H1 (cell line): ENCODE measurements around the gene TBC1D3B. TPM values are rescaled to one million over a fixed set of nuclear protein-coding genes. Genes with fewer than 3 reads are reported as not detected.

Source experiments
- CTCF ChIA-PET: fragments of 300-600 bp; sonication (Branson Sonifier 250); formaldehyde crosslinking; loops from one replicate; lab custom pipeline; 2021; ENCODE audit not compliant: partially characterized antibody; lab: Charles Lee
- POLR2A ChIA-PET: fragments of 300-600 bp; sonication (Branson Sonifier 250); formaldehyde crosslinking; loops from one replicate; lab custom pipeline; 2021; ENCODE audit warnings: inconsistent platforms; ENCODE audit not compliant: partially characterized antibody; lab: Charles Lee
- DNase-seq, 2 experiments: peaks; one replicate each; pipeline versions ENCODE4 v3.0.0 to v3.0.0-alpha.2; 2010 to 2022; ENCODE audit warnings: low spot score in 2 of 2, low read depth in 1 of 2, mixed read lengths in 1 of 2
- FAIRE-seq: peaks from 2 replicates; lab custom pipeline; 2011; peaks lifted over from hg19 to GRCh38; lab: Jason Lieb, UNC
- H2AFZ ChIP-seq: 2 replicates; pipeline ENCODE4 v1.8.1; 2012; ENCODE audit warnings: low read length, inconsistent platforms
- H2AK5ac ChIP-seq: 2 replicates; pipeline ENCODE4 v1.6.1; 2013; ENCODE audit warnings: low read depth, low read length
- H2BK120ac ChIP-seq: replicated peaks from 2 replicates; pipeline ENCODE3; 2013; ENCODE audit warnings: low read depth, low read length, inconsistent platforms
- H2BK12ac ChIP-seq: 2 replicates; pipeline ENCODE4 v1.6.1; 2013; ENCODE audit warnings: low read depth, low read length
- H2BK15ac ChIP-seq: 2 replicates; pipeline ENCODE4 v1.6.1; 2013; ENCODE audit warnings: low read length
- H2BK20ac ChIP-seq: 2 replicates; pipeline ENCODE4 v1.6.1; 2013; ENCODE audit warnings: low read length
- H2BK5ac ChIP-seq: 2 replicates; pipeline ENCODE4 v1.6.1; 2013; ENCODE audit warnings: low read depth, low read length
- H3K14ac ChIP-seq: 2 replicates; pipeline ENCODE4 v1.6.1; 2013; ENCODE audit warnings: inconsistent platforms; ENCODE audit not compliant: insufficient read length
- H3K18ac ChIP-seq: 2 replicates; pipeline ENCODE4 v1.6.1; 2013; ENCODE audit warnings: low read length; ENCODE audit errors: extremely low read depth
- H3K23ac ChIP-seq: 2 replicates; pipeline ENCODE4 v1.6.1; 2013; ENCODE audit warnings: inconsistent platforms; ENCODE audit not compliant: insufficient read length
- H3K23me2 ChIP-seq: 2 replicates; pipeline ENCODE4 v1.6.1; 2013; ENCODE audit warnings: low read depth, low read length
- H3K27ac ChIP-seq: 2 replicates; pipeline ENCODE4 v1.6.1; 2011; ENCODE audit warnings: low read depth, low read length, inconsistent platforms
- H3K27me3 ChIP-seq, 4 experiments: replicated peaks in 1 of 4; 1 replicate in 1 of 4; 2 replicates in 3 of 4; pipeline versions ENCODE4 v1.6.1 to v1.8.1; 2011 to 2013; ENCODE audit warnings: low read length in 3 of 4, mild to moderate bottlenecking in 3 of 4, inconsistent platforms in 2 of 4, mixed read lengths in 2 of 4, moderate library complexity in 1 of 4; ENCODE audit not compliant: control insufficient read depth in 3 of 4, insufficient read depth in 3 of 4; ENCODE audit errors: extremely low read depth in 1 of 4
- H3K36me3 ChIP-seq, 4 experiments: 2 replicates each; pipeline versions ENCODE4 v1.6.1 to v1.8.1; 2011 to 2013; ENCODE audit warnings: mild to moderate bottlenecking in 4 of 4, low read length in 3 of 4, moderate library complexity in 2 of 4, control low read depth in 1 of 4, inconsistent platforms in 1 of 4; ENCODE audit not compliant: insufficient read depth in 4 of 4, control insufficient read depth in 2 of 4
- H3K4ac ChIP-seq: replicated peaks from 2 replicates; pipeline ENCODE3; 2013; ENCODE audit warnings: low read length, low read depth, mixed read lengths, inconsistent platforms; ENCODE audit not compliant: insufficient read length
- H3K4me1 ChIP-seq, 4 experiments: replicated peaks in 1 of 4; 1 replicate in 1 of 4; 2 replicates in 3 of 4; pipeline versions ENCODE4 v1.6.1 to v1.8.1; 2011 to 2013; ENCODE audit warnings: low read length in 3 of 4, inconsistent platforms in 2 of 4, mixed read lengths in 1 of 4; ENCODE audit not compliant: insufficient read depth in 4 of 4, control insufficient read depth in 3 of 4
- H3K4me2 ChIP-seq, 2 experiments: 2 replicates each; pipeline versions ENCODE4 v1.6.1 to v1.8.1; 2011 to 2013; ENCODE audit warnings: low read depth in 2 of 2, low read length in 2 of 2, control low read depth in 1 of 2, inconsistent platforms in 1 of 2, mild to moderate bottlenecking in 1 of 2; ENCODE audit not compliant: insufficient read depth in 1 of 2
- H3K4me3 ChIP-seq, 4 experiments: fragments of 200-600, 300-600 bp in 1 of 4; sonication (generic), shearing (Covaris generic), sonication (Bioruptor Twin) in 1 of 4; 2 replicates each; pipeline versions ENCODE4 v1.5.1 to v1.8.1; 2011 to 2016; ENCODE audit warnings: low read length in 4 of 4, low read depth in 3 of 4, control low read depth in 2 of 4, inconsistent platforms in 2 of 4, mild to moderate bottlenecking in 2 of 4, mixed read lengths in 1 of 4, moderate library complexity in 1 of 4; ENCODE audit not compliant: insufficient read depth in 2 of 4; ENCODE audit errors: extremely low read depth in 1 of 4
- H3K56ac ChIP-seq: replicated peaks from 2 replicates; pipeline ENCODE3; 2013; ENCODE audit warnings: low read depth, mild to moderate bottlenecking, mixed read lengths, low read length, inconsistent platforms; ENCODE audit not compliant: insufficient read length
- H3K79me1 ChIP-seq: 2 replicates; pipeline ENCODE4 v1.6.1; 2013; ENCODE audit warnings: low read depth, low read length, control low read depth
- H3K79me2 ChIP-seq, 2 experiments: 2 replicates each; pipeline versions ENCODE4 v1.6.1 to v1.8.1; 2012 to 2013; ENCODE audit warnings: low read length in 2 of 2, mild to moderate bottlenecking in 2 of 2, inconsistent platforms in 1 of 2; ENCODE audit not compliant: insufficient read depth in 2 of 2, control insufficient read depth in 1 of 2
- H3K9ac ChIP-seq, 4 experiments: replicated peaks in 1 of 4; 1 replicate in 1 of 4; 2 replicates in 3 of 4; pipeline versions ENCODE4 v1.6.1 to v1.8.1; 2011 to 2013; ENCODE audit warnings: low read depth in 3 of 4, low read length in 3 of 4, control low read depth in 2 of 4, mild to moderate bottlenecking in 2 of 4, moderate library complexity in 2 of 4, inconsistent platforms in 1 of 4; ENCODE audit errors: extremely low read depth in 1 of 4
- H3K9me3 ChIP-seq, 2 experiments: 2 replicates each; pipeline versions ENCODE4 v1.6.1 to v1.8.1; 2012 to 2013; ENCODE audit warnings: mild to moderate bottlenecking in 2 of 2, moderate library complexity in 2 of 2, control low read depth in 1 of 2, inconsistent platforms in 1 of 2, low read depth in 1 of 2, low read length in 1 of 2, mixed read lengths in 1 of 2; ENCODE audit not compliant: insufficient read depth in 2 of 2
- H4K20me1 ChIP-seq, 2 experiments: replicated peaks in 1 of 2; 2 replicates each; pipeline versions ENCODE3 to v1.8.1; 2011 to 2013; ENCODE audit warnings: inconsistent platforms in 2 of 2, low read length in 2 of 2, mild to moderate bottlenecking in 1 of 2; ENCODE audit not compliant: insufficient read depth in 2 of 2, control insufficient read depth in 1 of 2
- H4K5ac ChIP-seq: 2 replicates; pipeline ENCODE4 v1.6.1; 2013; ENCODE audit warnings: low read length, low read depth, mixed read lengths, inconsistent platforms; ENCODE audit not compliant: insufficient read length
- H4K8ac ChIP-seq: 2 replicates; pipeline ENCODE4 v1.8.0; 2013; ENCODE audit warnings: mild to moderate bottlenecking, moderate library complexity, low read length, inconsistent platforms; ENCODE audit not compliant: insufficient read depth; ENCODE audit errors: extremely low read depth
- H4K91ac ChIP-seq: replicated peaks from 2 replicates; pipeline ENCODE3; 2013; ENCODE audit warnings: low read length, mixed read lengths, inconsistent platforms; ENCODE audit not compliant: insufficient read length
- CBX8 ChIP-seq: fragments of 300-800, 300-1000 bp; sonication (generic); IDR thresholded peaks from 2 replicates; pipeline ENCODE4 v1.7.1; 2016; ENCODE audit warnings: low read depth, low read length, borderline replicate concordance
- CHD1 ChIP-seq: IDR thresholded peaks from 2 replicates; pipeline ENCODE4 v1.6.1; 2012; ENCODE audit warnings: low read depth, low read length, improper control_type of control experiment
- CREB1 ChIP-seq: IDR thresholded peaks from 2 replicates; pipeline ENCODE4 v1.6.1; 2012; ENCODE audit warnings: inconsistent platforms
- KDM4A ChIP-seq: IDR thresholded peaks from one replicate; pipeline ENCODE4 v1.7.1; 2012; ENCODE audit warnings: low read depth, mild to moderate bottlenecking, moderate library complexity, low read length, inconsistent platforms; ENCODE audit not compliant: severe bottlenecking
- SIRT6 ChIP-seq: IDR thresholded peaks from one replicate; pipeline ENCODE4 v1.7.1; 2012; ENCODE audit warnings: low read length, inconsistent platforms
- SRF ChIP-seq: IDR thresholded peaks from 2 replicates; pipeline ENCODE4 v1.6.1; 2011; ENCODE audit warnings: mild to moderate bottlenecking, low read depth, low read length, moderate library complexity
- WGBS, 2 experiments: shearing (Covaris generic) in 1 of 2; methylation state at CpG; one replicate each; pipeline versions ENCODE4 v1.1.6 to v1.1.7; 2013 to 2015; ENCODE audit warnings: low lambda C conversion rate in 2 of 2, mixed read lengths in 2 of 2, inconsistent platforms in 1 of 2, low coverage in 1 of 2, missing lambda C conversion rate in 1 of 2; ENCODE audit not compliant: insufficient replicate concordance in 2 of 2, insufficient coverage in 1 of 2, insufficient read length in 1 of 2; ENCODE audit errors: extremely low coverage in 1 of 2, missing lambda C conversion rate in 1 of 2; 5-methylcytosine and 5-hydroxymethylcytosine counted together
- polyA plus RNA-seq, 7 experiments: library from polyadenylated mRNA; depleted of rRNA in 3 of 7; stranded (reverse) in 5 of 7; unstranded in 2 of 7; fragments of >200 nt in 5 of 7; fragments of 200-250 nt in 2 of 7; gene quantifications; 1 replicate in 5 of 7; 2 replicates in 1 of 7; 4 replicates in 1 of 7; pipeline versions ENCODE4 v1.2.1 to v1.2.3, GENCODE V29; 2011 to 2013; ENCODE audit warnings: missing spikeins in 2 of 7, mixed read lengths in 2 of 7
- total RNA-seq: library from RNA; stranded (reverse); fragmentation: NEBNext Ultra II Directional; extraction: Animal tissue kit (Norgen Biotek cat#: 25700); gene quantifications from 2 replicates; pipeline ENCODE4 v1.2.1, GENCODE V29; 2021

Gene TBC1D3B
- total and polyA plus RNA-seq, 2 of the 8 experiments (the other 6 are each of a cell fraction or from before 2014, with no cell fraction given), result 0.54 to 6.2 TPM

DNA sequence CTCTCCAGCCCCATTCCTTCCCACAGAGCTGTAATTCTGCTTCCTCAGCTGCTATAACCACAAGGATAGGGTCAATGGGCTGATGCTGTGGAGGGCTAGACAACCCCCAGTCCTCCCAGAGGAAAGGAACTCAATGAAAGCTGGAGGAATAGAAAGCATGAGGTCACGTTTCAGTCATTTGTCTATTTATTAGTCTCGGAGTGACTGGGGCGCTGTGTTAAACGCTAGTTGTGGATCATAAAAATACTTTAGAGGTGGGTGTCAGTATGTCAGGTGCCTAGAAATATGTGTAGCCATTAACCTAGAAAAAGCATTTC lies 20.9 kb upstream of the TBC1D3B start:
- Histone ChIP-seq H3K9me3 (no peaks in the 10 kb centered on the region), H2AFZ (no peak overlapping the region), H4K5ac (no peak overlapping the region), H3K18ac (no peak overlapping the region), H3K27ac (no peak overlapping the region), H3K56ac (no peak overlapping the region), H3K36me3 (no peaks in the 10 kb centered on the region), H3K9ac (no peak overlapping the region), H2BK20ac (no peak overlapping the region), H2BK15ac (no peak overlapping the region), H3K23me2 (no peaks in the 10 kb centered on the region), H3K79me1 (no peaks in the 10 kb centered on the region), H2BK12ac (no peak overlapping the region), H3K4me1 (peaks cover 0 to 5% (median 1%) of the 10 kb centered on the region in 4 experiments; a peak in 2 of 7 replicates), H2BK5ac (no peak overlapping the region), H4K8ac (no peak overlapping the region), H2AK5ac (no peak overlapping the region), H3K4ac (no peak overlapping the region), H3K4me3 (no peak overlapping the region)
- 94% methylated on average over 4 of the region's 4 CpGs; no CpG with 5 or more reads in 1 of the 2 experiments for WGBS, 2 experiments
- no peak for FAIRE-seq
- TF ChIP-seq SIRT6 (no peak), CREB1 (no peak), CHD1 (no peak), SRF (no peak), CBX8 (no peak), KDM4A (no peak)
- TF ChIP-seq, all 59 proteins: peak for 0
- Histone ChIP-seq H3K23ac (no peak overlapping the region), H2BK120ac (no peak overlapping the region), H3K79me2 (no peaks in the 10 kb centered on the region), H3K27me3 (peaks cover 0 to 3% (median 2%) of the 10 kb centered on the region in 4 experiments; a peak in 4 of 7 replicates), H3K14ac (no peak overlapping the region), H4K91ac (no peak overlapping the region), H4K20me1 (no peaks in the 10 kb centered on the region), H3K4me2 (no peak overlapping the region)
- DNase-seq, result peak in 1 of 2 experiments; percentile 22
- CTCF ChIA-PET, result no interaction called here
- POLR2A ChIA-PET, result no interaction called here
